T-helper 1 cell (primary cell): ENCODE measurements around the gene PHF11.
"Not testable (repeated sequence)": the region's sequence is repeated elsewhere in the genome, so short reads cannot be mapped to it uniquely, and the experiment has no call there.

Experiments used
- DNase-seq, 5 donors: peaks; one replicate each; pipeline ENCODE4 v3.0.0-alpha.2; 2012 to 2020

The PHF11 gene

GRCh38 chr13:49549289-49549688 lies 53.5 kb downstream of the PHF11 start:
- DNase-seq: no peak

GRCh38 chr13:49550942-49551644 lies 55.3 kb downstream of the PHF11 start:
- DNase-seq: no peak

- no peak for DNase-seq
Measured at GRCh38 chr13:49553888-49554287, 58.1 kb downstream of the PHF11 start.

GRCh38 chr13:49554387-49554786 lies 58.6 kb downstream of the PHF11 start:
- DNase-seq: no peak

- DNase-seq: no peak
Measured at GRCh38 chr13:49559006-49559405, 63.3 kb downstream of the PHF11 start.

GRCh38 chr13:49560270-49561061 lies 64.7 kb downstream of the PHF11 start:
- DNase-seq: no peak

GRCh38 chr13:49561062-49561410 lies 65.3 kb downstream of the PHF11 start:
- DNase-seq: no peak

GRCh38 chr13:49563516-49563915 lies 67.8 kb downstream of the PHF11 start:
- no peak for DNase-seq

GRCh38 chr13:49565461-49565860 lies 69.7 kb downstream of the PHF11 start:
- DNase-seq: not testable (repeated sequence)

GRCh38 chr13:49566461-49566860 lies 70.7 kb downstream of the PHF11 start:
- no peak for DNase-seq

GRCh38 chr13:49567491-49567890 lies 71.7 kb downstream of the PHF11 start:
- DNase-seq: no peak

- DNase-seq: peak in 1 of 5 donors; percentile 42
Measured at GRCh38 chr13:49569993-49570689, 74.4 kb downstream of the PHF11 start.

GRCh38 chr13:49571299-49572240 lies 75.8 kb downstream of the PHF11 start:
- no peak for DNase-seq
